Erythroblast (primary cell): Measurements from ENCODE around the gene C2orf92.
"Not testable (repeated sequence)": the region's sequence is repeated elsewhere in the genome, so short reads cannot be mapped to it uniquely, and the experiment has no call there.

Source experiments
- GATA1 ChIP-seq: IDR thresholded peaks from 2 replicates; pipeline ENCODE4 v1.6.1; 2011; ENCODE audit warnings: low read depth, mild to moderate bottlenecking, control low read depth, low read length, moderate library complexity
- POLR2A ChIP-seq: IDR thresholded peaks from 2 replicates; pipeline ENCODE4 v1.6.1; 2011; ENCODE audit warnings: mild to moderate bottlenecking, low read length

DNA sequence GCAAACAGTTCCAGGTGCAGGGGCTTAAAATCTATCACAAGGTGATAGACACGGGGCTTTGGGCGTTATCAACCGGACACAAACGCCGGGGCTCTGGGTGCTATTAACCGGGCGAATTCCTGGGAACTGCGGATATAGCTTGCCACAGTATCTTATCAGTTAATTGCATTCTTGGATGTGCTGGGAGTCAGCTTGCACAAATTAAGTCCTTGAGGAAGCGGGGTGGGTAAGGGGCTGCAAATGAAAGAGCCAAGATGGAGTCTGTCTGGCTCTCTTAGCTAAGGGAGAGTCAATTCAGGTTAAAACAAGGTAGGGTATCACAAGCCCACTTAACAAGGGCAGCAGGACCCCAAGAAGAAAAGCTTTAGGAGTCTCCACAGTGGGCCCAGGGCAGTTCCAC lies 42.7 kb downstream of the C2orf92 start:
- not testable (repeated sequence) for TF ChIP-seq POLR2A, GATA1
